Non-pigmented ciliary epithelial cell (primary cell): ENCODE data around the gene EPAS1.

Source experiments
- DNase-seq: peaks from one replicate; pipeline ENCODE4 v3.0.0-alpha.2; 2010; ENCODE audit warnings: low read depth

The EPAS1 gene

DNA sequence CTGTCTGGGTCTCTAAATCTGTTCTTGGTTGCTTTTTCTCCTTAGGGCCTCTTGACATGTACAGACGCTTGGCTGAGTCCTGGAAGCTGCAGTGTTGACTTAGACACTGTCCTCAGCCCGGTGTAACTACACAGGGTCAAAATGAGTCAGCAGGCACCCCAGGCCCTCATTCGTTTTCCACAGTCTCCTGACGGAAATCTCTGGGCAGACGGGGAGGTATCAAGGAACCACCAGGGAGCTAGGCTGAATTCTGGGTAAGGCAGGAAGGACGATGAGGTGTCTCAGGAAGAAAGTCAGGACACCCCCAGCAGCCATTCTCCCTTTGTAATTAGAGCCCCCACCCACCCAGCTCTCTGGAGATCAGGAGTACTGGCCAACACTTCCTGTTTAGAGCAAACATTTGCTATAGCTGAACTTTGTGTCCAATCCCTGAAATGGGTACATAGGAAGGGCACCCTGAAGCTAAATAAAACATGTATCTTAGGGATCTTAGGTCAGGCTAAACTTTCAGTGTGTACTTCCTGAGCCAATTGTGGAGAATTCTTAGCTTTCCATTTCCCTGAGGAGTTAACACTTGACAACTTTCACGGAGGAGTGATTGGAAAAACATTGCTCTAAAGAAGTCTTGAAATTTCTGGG is 23.9 kb upstream of the EPAS1 start:
- no peak for DNase-seq

DNA sequence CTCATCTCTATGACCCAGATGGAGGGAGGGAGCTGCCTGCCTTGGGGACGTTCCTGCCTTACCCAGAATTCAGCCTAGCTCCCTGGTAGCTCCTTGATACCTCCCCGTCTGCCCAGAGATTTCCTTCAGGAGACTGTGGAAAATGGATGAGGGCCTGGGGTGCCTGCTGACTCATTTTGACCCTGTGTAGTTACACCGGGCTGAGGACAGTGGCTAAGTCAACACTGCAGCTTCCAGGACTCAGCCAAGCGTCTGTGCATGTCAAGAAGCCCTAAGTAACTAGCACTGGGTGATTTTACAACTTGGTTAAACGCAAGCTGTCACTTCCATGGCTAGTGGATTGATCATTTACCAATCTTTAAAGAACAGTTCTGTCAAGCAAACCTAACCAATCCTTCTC is 23.3 kb upstream of the EPAS1 start:
- no peak for DNase-seq

DNA sequence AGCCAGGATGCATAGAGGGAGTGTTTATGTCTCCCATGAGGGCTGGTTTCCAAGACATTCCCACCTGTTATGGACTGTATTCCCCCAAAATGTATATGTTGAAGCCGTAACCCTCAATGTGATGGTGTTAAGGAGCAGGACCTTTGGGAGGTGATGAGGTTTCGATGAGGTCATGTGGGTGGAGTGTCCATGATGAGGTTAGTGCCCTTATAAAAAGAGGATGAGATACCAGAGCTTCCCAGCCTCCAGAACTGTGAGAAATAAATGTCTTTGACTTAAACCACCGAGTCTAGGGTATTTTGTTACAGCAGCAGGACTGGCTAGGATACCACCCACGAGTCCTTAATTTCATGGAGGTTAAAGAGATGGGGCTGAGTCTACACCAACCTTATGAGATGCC is 22.6 kb upstream of the EPAS1 start:
- no peak for DNase-seq

DNA sequence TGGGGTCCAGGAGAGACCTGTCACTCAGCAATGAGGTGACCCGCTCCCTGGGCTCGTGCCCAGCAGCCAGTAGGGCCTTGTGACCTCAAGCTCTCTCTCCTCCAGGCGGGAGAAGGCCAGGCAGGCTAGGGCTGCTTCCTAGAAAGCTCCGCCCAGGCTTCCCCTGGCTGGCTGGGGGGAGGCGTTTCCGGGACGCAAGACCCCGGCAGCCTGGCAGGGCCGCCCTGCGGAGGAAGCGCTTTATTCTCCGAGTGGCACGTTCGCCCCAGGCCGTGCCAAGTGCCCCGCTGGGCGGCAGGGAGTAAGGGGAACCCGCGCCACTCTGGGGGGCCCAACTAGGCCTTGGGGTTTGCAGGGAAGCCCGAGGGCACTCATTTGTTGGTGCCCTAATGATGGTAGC is 21.2 kb upstream of the EPAS1 start:
- DNase-seq, result no peak

GRCh38 chr2:46276642-46277041 is 20.6 kb upstream of the EPAS1 start:
- no peak for DNase-seq

GRCh38 chr2:46277431-46278190 is 19.6 kb upstream of the EPAS1 start:
- DNase-seq, result no peak

DNA sequence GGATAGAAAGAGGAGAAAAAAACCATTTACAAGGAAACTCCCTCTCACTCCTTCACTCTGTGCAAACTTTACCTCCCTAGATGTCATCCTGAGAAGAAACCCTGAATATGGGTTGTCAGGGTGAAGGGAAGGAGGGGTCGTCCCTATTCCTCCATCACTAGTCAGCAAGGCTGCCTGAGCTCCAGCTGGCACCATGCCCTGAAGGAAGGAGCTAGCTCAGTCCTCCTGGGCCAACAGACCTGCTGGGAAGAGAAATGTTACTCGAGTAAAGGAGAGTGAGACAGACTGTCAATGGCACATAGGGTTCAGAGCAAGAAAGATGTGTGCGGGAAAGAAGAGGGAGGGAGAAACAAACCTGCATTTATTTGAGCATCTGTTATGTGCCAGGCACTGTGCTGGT is 18.3 kb upstream of the EPAS1 start:
- DNase-seq, result no peak

GRCh38 chr2:46281939-46282338 is 15.3 kb upstream of the EPAS1 start:
- DNase-seq, result no peak

DNA sequence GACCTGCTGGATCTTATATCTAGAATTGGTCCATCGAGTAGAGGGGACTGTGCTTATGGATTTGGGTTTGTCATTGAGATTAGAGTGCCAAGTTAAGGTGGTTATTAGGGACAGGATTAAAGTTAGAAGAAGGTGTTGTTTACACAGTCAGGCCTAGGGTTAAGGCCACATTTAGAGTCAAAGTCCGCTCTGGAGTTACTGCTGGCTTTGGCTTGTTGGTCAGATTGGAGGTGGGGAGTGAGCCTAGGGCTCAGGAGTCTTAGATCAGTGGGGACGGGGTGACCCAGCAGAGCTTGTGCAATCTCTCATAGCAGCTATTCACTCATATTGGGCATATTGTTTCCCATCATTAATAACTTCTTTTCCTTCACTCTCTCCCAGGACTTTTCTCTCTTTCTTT is 13.5 kb upstream of the EPAS1 start:
- no peak for DNase-seq

- DNase-seq, result no peak
Measured at GRCh38 chr2:46284260-46284659, 12.9 kb upstream of the EPAS1 start.

- no peak for DNase-seq
Measured at GRCh38 chr2:46284796-46285195, 12.4 kb upstream of the EPAS1 start.

DNA sequence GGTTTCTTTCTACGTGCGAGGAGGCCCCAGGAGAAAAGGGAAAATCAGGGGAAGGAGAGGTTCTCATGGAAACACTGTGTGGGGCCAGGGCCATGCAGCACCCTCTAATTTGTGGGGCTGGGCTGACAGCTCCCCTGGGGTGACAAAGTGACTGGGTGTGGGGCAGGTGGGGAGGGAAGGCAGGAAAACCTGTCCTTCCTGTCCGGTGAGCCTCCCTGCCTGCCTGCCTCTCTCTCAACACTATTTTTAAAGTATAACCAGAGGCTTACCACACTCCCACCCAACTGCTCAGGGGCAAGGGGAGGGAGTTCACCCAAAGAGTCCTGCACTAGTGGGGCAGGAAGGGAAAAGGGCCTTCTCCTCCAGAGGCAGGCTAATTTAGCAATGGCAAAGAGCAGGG is 10.5 kb upstream of the EPAS1 start:
- DNase-seq, result no peak

DNA sequence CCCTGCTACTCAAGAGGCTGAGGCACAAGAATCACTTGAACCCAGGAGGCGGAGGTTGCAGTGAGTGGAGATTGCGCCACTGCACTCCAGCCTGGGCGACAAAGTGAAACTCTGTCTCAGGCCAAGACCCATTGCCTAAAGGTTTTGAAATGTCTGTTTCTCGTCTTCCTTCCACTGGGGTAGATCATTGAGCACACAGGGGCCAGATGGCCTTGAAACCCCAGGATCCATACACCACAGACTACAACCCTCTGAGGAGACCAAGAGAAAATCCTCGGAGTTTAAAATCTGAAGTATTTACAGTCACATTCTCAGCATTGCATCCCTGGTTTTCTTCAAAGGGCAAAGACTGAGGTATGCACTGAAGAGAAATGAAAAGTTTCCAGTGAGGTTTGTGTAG is 7.1 kb upstream of the EPAS1 start:
- no peak for DNase-seq

DNA sequence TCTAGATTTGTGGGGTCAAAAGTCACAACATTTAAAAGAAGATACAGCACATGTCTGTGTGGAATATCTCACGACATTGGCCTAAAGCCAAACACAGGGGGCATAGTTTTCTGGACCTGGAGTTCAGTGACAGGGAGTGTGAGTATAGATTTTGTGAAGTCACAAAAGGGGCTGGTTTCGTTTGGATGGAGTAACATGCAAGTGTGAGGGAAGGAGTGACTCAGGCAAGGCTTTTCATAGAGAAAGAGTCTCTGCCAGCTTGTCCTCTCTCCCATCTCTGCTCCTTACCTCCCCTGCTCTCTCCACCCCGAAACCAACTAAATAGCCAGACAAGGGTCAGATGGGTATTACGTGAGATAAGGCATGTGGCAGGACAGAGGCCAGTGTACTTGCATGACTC is 3.7 kb upstream of the EPAS1 start:
- no peak for DNase-seq

- no peak for DNase-seq
Measured at GRCh38 chr2:46294176-46294836, 2.9 kb upstream of the EPAS1 start.

DNA sequence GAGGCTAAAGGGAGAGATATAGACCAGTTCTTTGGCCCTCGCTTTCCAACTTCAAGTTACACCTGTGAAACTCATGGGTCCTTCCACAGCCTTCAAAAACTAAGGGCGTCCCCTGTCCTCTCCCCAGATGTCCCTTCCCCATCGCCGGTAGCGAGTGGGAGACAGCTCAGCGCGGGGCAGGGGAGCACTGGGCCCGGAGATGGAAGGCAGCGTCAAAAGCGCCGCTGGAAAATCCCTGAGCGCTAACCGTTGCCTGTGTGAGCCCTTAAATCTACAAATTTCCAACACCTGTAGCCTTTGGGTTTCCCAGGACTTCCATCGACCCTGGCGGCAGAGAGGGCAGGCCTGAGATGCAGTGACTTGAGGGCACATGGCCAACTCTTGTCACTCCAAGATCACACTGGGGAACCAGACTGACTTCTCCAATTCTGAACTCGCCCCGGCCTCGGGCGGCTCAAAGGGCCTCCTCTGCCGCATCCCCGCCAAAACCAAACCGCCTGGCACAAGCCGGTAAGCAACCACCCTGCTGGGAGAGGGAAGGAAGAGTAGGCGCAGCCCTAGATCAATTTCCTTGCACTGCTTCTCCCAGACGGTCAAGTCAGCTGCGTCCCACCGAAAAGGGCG is 879 bp upstream of the EPAS1 start:
- DNase-seq, result no peak

DNA sequence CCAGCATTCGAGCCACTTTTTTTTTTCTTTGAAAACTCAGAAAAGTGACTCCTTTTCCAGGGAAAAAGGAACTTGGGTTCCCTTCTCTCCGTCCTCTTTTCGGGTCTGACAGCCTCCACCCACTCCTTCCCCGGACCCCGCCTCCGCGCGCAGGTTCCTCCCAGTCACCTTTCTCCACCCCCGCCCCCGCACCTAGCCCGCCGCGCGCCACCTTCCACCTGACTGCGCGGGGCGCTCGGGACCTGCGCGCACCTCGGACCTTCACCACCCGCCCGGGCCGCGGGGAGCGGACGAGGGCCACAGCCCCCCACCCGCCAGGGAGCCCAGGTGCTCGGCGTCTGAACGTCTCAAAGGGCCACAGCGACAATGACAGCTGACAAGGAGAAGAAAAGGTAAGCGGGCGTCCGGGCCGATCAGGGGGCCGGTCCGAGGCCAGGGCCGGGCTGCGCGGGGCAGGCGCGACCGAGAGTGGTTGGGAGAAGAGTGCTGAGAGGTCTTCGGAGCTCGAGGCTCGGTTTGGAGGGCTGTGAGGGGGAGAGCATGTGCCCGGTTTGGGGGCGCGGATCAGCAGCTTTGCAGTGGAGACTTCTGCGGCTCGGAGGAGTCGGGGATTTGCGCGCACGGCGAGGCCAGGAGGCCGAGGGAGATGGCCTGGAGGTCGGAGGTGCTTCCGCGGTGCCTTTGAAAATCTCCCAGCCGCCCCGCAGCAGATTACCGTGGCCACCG is 502 bp downstream of the EPAS1 start:
- DNase-seq, result no peak

DNA sequence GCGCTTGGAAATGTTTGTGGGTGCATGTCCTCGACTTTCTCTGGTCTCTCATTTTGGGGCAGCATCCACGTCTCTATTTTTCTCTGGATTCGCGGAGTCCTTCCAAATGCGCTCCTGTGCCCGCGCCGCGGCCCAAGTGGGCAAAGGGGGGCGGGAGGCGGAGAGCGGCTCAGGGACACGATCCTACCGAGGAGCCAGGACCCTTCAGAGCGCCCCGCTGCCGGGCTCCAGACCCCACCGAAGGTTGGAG is 990 bp downstream of the EPAS1 start:
- DNase-seq, result no peak

- no peak for DNase-seq
Measured at GRCh38 chr2:46298522-46299353, 1.5 kb downstream of the EPAS1 start.

GRCh38 chr2:46299365-46300263 is 2.4 kb downstream of the EPAS1 start:
- DNase-seq, result no peak

DNA sequence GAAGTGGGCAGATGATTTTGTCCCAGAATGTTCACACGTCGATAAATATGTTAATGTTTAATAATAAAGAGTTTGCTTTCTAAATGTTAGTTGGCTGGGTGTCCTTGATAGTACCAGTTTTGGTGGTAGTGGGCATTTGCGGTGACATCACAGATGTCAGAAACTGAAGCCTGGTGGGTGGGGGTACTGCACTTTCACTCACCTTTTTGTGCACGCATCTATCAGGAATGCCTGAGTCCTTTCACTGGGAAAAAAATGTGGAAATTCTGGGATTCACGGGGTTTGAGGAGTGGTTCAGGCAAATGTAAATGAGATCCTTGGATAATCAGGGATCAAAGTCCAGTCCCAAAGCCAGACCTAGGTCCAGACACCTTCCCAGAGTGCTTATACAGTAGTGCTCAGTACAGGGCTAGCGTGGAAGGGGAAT is 3.2 kb downstream of the EPAS1 start:
- DNase-seq, result no peak
